CD14-positive monocyte (primary cell): ENCODE measurements around the gene CNTRL. TPM values are rescaled to one million over a fixed set of nuclear protein-coding genes. Genes with fewer than 3 reads are reported as not detected.

ENCODE experiments used
- DNase-seq, 3 donors: peaks; one replicate each; pipeline ENCODE4 v3.0.0-alpha.2; 2011 to 2022
- H2AFZ ChIP-seq: 2 replicates; pipeline ENCODE4 v1.6.0; 2012; ENCODE audit warnings: mild to moderate bottlenecking, low read depth, low read length, inconsistent platforms; ENCODE audit not compliant: insufficient read depth, poor library complexity, severe bottlenecking
- H3K27ac ChIP-seq, 2 donors: 1 replicate in 1 of 2; 2 replicates in 1 of 2; pipeline ENCODE4 v1.5.1; 2012 to 2013; ENCODE audit warnings: low read length in 2 of 2, control low read depth in 1 of 2, inconsistent platforms in 1 of 2, low read depth in 1 of 2, mild to moderate bottlenecking in 1 of 2
- H3K27me3 ChIP-seq, 2 donors: one replicate each; pipeline versions ENCODE4 v1.6.0 to v1.6.1; 2011 to 2013; ENCODE audit warnings: low read length in 2 of 2; ENCODE audit not compliant: control insufficient read depth in 2 of 2, insufficient read depth in 2 of 2
- H3K36me3 ChIP-seq, 2 donors: replicated peaks in 1 of 2; 1 replicate in 1 of 2; 2 replicates in 1 of 2; pipeline versions ENCODE4 v1.5.1 to v1.6.1; 2012 to 2013; ENCODE audit warnings: low read length in 2 of 2, control low read depth in 1 of 2, inconsistent platforms in 1 of 2, mild to moderate bottlenecking in 1 of 2; ENCODE audit not compliant: insufficient read depth in 2 of 2, control insufficient read depth in 1 of 2
- H3K4me1 ChIP-seq, 2 donors: 1 replicate in 1 of 2; 2 replicates in 1 of 2; pipeline versions ENCODE4 v1.5.1 to v1.6.1; 2012 to 2013; ENCODE audit warnings: low read length in 2 of 2, control low read depth in 1 of 2, inconsistent platforms in 1 of 2, mild to moderate bottlenecking in 1 of 2, moderate library complexity in 1 of 2; ENCODE audit not compliant: insufficient read depth in 2 of 2, control insufficient read depth in 1 of 2
- H3K4me2 ChIP-seq: replicated peaks from 2 replicates; pipeline ENCODE3; 2012; ENCODE audit warnings: low read length, moderate library complexity, mild to moderate bottlenecking; ENCODE audit not compliant: poor library complexity, severe bottlenecking; ENCODE audit errors: extremely low read depth
- H3K4me3 ChIP-seq, 3 experiments: fragments of 200-600 bp in 1 of 3; sonication (generic) in 1 of 3; replicated peaks in 1 of 3; 1 replicate in 2 of 3; 2 replicates in 1 of 3; pipeline ENCODE4 v1.5.1; 2011 to 2013; ENCODE audit warnings: low read length in 3 of 3, mild to moderate bottlenecking in 3 of 3, control low read depth in 2 of 3, low read depth in 2 of 3, inconsistent platforms in 1 of 3, moderate library complexity in 1 of 3
- H3K79me2 ChIP-seq: 2 replicates; pipeline ENCODE4 v1.6.0; 2012; ENCODE audit warnings: mild to moderate bottlenecking, control low read depth, inconsistent platforms, low read length, moderate library complexity; ENCODE audit not compliant: insufficient read depth
- H3K9ac ChIP-seq: 2 replicates; pipeline ENCODE4 v1.6.0; 2017; ENCODE audit warnings: low read length, mild to moderate bottlenecking; ENCODE audit not compliant: insufficient read depth, poor library complexity, severe bottlenecking
- H3K9me3 ChIP-seq, 2 donors: replicated peaks in 1 of 2; 1 replicate in 1 of 2; 2 replicates in 1 of 2; pipeline versions ENCODE4 v1.5.1 to v1.6.1; 2012 to 2013; ENCODE audit warnings: low read length in 2 of 2, control low read depth in 1 of 2; ENCODE audit not compliant: control insufficient read depth in 1 of 2, insufficient read depth in 1 of 2
- H4K20me1 ChIP-seq: 2 replicates; pipeline ENCODE4 v1.6.0; 2012; ENCODE audit warnings: mild to moderate bottlenecking, low read length, control low read depth, moderate library complexity; ENCODE audit not compliant: insufficient read depth
- H3K27ac Mint-ChIP-seq, 7 donors: one replicate each; pipeline ENCODE4 v1.8.0; 2020; ENCODE audit warnings: mild to moderate bottlenecking in 7 of 7, mixed read lengths in 7 of 7, moderate library complexity in 6 of 7, inconsistent platforms in 2 of 7
- H3K27me3 Mint-ChIP-seq, 3 donors: one replicate each; pipeline ENCODE4 v1.8.0; 2021 to 2022; ENCODE audit warnings: low read depth in 3 of 3, mild to moderate bottlenecking in 3 of 3, mixed read lengths in 3 of 3, moderate library complexity in 3 of 3, inconsistent platforms in 1 of 3
- H3K36me3 Mint-ChIP-seq, 2 donors: one replicate each; pipeline ENCODE4 v1.8.0; 2020; ENCODE audit warnings: mixed read lengths in 2 of 2, inconsistent platforms in 1 of 2, mild to moderate bottlenecking in 1 of 2
- H3K4me1 Mint-ChIP-seq: one replicate; pipeline ENCODE4 v1.8.0; 2020; ENCODE audit warnings: mild to moderate bottlenecking, mixed read lengths
- H3K4me3 Mint-ChIP-seq, 2 donors: one replicate each; pipeline ENCODE4 v1.8.0; 2020; ENCODE audit warnings: mild to moderate bottlenecking in 2 of 2, mixed read lengths in 2 of 2, moderate library complexity in 1 of 2
- H3K9me3 Mint-ChIP-seq, 7 donors: one replicate each; pipeline ENCODE4 v1.8.0; 2020 to 2022; ENCODE audit warnings: mixed read lengths in 7 of 7, mild to moderate bottlenecking in 6 of 7, moderate library complexity in 6 of 7, inconsistent platforms in 2 of 7
- WGBS: methylation state at CpG from one replicate; pipeline ENCODE4 v1.1.5; 2013; ENCODE audit warnings: missing lambda C conversion rate; ENCODE audit not compliant: insufficient coverage; 5-methylcytosine and 5-hydroxymethylcytosine counted together
- intact Hi-C, 2 donors: fragments of 100-400 bp; cut with micrococcal nuclease; formaldehyde crosslinking; loops; one replicate each; pipeline versions ENCODE4 v1.15.0 to v1.15.1; 2023
- polyA plus RNA-seq, 3 donors: library from polyadenylated mRNA; depleted of rRNA in 1 of 3; unstranded in 2 of 3; stranded (reverse) in 1 of 3; fragments of 300-500 nt in 2 of 3; fragments of >200 nt in 1 of 3; fragmentation: Illumina TruSeq in 2 of 3; gene quantifications; 1 replicate in 2 of 3; 2 replicates in 1 of 3; pipeline ENCODE4 v1.2.3, GENCODE V29; 2012 to 2021
- TF ChIP-seq, protein P1 (sequence below): fragments of 200-600 bp; IDR thresholded peaks from one replicate; pipeline ENCODE4 v1.8.0; 2022; ENCODE audit warnings: antibody characterized with exemption, mild to moderate bottlenecking

CNTRL gene
- polyA plus RNA-seq, 3 donors = 3.9 to 26.8 (median 4.8) TPM

DNA sequence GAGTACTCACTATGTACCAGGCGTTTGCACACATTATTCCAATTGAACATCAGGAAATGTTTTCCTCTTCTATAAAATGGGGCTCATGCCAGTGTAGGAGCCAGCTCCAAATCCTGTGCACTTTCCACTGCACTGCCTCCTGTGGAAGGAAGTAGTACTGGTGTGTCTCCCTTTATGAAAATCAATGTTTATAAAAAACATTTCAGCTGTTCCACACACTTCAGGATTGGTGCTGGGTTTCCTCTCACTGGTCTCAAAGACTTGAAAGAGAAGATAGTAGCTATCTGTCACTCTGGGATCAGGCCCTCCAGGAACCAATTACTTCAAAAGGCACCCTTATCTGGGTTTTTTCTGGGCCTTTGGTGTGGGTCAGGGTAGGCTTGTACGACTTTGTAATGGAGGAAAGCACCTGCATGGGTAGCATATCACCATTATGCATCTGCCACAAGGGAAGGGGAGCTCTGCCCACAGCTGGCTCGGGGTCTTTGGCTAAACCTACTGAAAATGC lies 94.4 kb downstream of the CNTRL start:
- Histone ChIP-seq H3K4me1 (no peaks in the 10 kb centered on the region), H3K36me3 (peaks cover 86 to 100% of the 10 kb centered on the region in 2 donors), H3K4me3 (no peak overlapping the region), H3K27me3 (no peaks in the 10 kb centered on the region), H2AFZ (no peak overlapping the region), H3K27ac (peak overlapping the region in 1 of 2 donors; percentile 53), H3K9me3 (no peaks in the 10 kb centered on the region), H3K79me2 (peaks cover 3% of the 10 kb centered on the region), H3K9ac (no peak overlapping the region), H3K4me2 (no peak overlapping the region), H4K20me1 (peaks cover 3% of the 10 kb centered on the region)
- TF ChIP-seq, protein P1, sequence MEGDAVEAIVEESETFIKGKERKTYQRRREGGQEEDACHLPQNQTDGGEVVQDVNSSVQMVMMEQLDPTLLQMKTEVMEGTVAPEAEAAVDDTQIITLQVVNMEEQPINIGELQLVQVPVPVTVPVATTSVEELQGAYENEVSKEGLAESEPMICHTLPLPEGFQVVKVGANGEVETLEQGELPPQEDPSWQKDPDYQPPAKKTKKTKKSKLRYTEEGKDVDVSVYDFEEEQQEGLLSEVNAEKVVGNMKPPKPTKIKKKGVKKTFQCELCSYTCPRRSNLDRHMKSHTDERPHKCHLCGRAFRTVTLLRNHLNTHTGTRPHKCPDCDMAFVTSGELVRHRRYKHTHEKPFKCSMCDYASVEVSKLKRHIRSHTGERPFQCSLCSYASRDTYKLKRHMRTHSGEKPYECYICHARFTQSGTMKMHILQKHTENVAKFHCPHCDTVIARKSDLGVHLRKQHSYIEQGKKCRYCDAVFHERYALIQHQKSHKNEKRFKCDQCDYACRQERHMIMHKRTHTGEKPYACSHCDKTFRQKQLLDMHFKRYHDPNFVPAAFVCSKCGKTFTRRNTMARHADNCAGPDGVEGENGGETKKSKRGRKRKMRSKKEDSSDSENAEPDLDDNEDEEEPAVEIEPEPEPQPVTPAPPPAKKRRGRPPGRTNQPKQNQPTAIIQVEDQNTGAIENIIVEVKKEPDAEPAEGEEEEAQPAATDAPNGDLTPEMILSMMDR = peak; percentile 47
- H3K36me3 Mint-ChIP-seq = peaks cover 78 to 94% of the 10 kb centered on the region in 2 donors
- no peak overlapping the region for H3K4me3 Mint-ChIP-seq
- intact Hi-C loops = no loop called here
- no peaks in the 10 kb centered on the region for H3K27me3 Mint-ChIP-seq
- H3K4me1 Mint-ChIP-seq = no peaks in the 10 kb centered on the region
- no peaks in the 10 kb centered on the region for H3K9me3 Mint-ChIP-seq
- WGBS = 100% methylated on average over 1 of the region's 3 CpGs
- peak overlapping the region in 4 of 7 donors; percentile 54 to 77 (median 66) for H3K27ac Mint-ChIP-seq
- DNase-seq = no peak

DNA sequence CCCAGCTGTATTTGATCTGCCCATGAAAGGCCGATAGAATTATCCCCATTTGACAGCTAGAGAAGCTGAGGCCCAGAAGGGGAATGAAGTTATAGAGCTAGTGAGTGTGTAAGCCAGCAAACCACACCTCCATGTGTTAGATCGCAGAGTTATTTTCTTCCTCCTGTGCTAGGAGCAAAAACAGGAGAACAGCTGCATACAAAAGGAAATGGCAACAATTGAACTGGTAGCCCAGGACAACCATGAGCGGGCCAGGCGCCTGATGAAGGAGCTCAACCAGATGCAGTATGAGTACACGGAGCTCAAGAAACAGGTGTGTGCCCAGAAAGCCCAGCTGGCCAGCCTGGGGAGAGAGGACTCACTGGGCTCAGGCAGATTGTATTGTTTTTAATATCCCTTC lies 96.5 kb downstream of the CNTRL start:
- H3K4me3 Mint-ChIP-seq = no peak overlapping the region
- H3K9me3 Mint-ChIP-seq = no peaks in the 10 kb centered on the region
- no peak for DNase-seq
- WGBS = 93% methylated on average over 3 of the region's 5 CpGs
- no peak overlapping the region for H3K4me2 ChIP-seq
- H3K27ac ChIP-seq = no peak overlapping the region
- peaks cover 81 to 92% of the 10 kb centered on the region in 2 donors for H3K36me3 Mint-ChIP-seq
- no peaks in the 10 kb centered on the region for H3K27me3 ChIP-seq
- TF ChIP-seq, protein P1 = no peak
- H2AFZ ChIP-seq = no peak overlapping the region
- H3K27ac Mint-ChIP-seq = no peak overlapping the region
- peaks cover 88 to 100% of the 10 kb centered on the region in 2 donors for H3K36me3 ChIP-seq
- no peak overlapping the region for H3K4me3 ChIP-seq
- H4K20me1 ChIP-seq = peaks cover 12% of the 10 kb centered on the region
- H3K9me3 ChIP-seq = no peaks in the 10 kb centered on the region
- no peak overlapping the region for H3K9ac ChIP-seq
- no peaks in the 10 kb centered on the region for H3K4me1 Mint-ChIP-seq
- H3K4me1 ChIP-seq = no peaks in the 10 kb centered on the region
- intact Hi-C loops = no loop called here
- H3K27me3 Mint-ChIP-seq = no peaks in the 10 kb centered on the region
- H3K79me2 ChIP-seq = peaks cover 3% of the 10 kb centered on the region
